ENCODE data around the gene SCARB1. TPM values are rescaled to one million over a fixed set of nuclear protein-coding genes. Genes with fewer than 3 reads are reported as not detected.
A peak's percentile ranks its signal among the peaks of the same experiment; 100 is the strongest.

Gene SCARB1
- total and polyA plus RNA-seq, 9 of the 15 experiments (the other 6 are each of a cell fraction or from before 2014, with no cell fraction given): 0.56 to 157 (median 52.8) TPM

DNA sequence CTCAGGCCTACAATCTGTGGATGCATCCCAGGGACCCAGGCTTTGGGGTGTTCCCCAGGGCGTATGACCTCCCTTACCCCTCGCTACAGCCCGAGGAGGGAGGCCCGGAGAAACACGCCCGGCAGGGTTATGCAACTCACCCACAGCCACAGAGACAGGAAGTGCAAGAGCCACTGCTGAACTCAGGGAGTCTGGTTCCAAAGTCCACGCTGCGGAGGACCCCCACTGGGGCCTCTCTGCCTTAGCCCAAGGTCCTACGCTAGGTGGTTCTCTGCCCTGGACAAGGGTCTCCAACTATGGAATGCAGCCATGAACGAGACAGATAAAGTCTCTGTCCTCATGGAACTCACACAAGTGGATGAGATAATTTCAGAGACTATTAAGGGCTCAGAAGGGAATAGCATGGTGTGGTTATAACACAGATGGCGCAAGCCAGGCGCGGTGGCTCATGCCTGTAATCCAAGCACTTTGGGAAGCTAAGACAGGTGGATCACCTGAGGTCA lies 11.3 kb downstream of the SCARB1 start:
- no peaks in the 10 kb centered on the region for H3K9me3 ChIP-seq (replicated peaks; ENCODE audit: control insufficient read depth, insufficient read depth, low read depth, low read length)
- in situ Hi-C loops (cut with MboI) (no loop called here), intact Hi-C loops (cut with micrococcal nuclease) (no loop called here)
- peaks cover 28% of the 10 kb centered on the region for H4K20me1 ChIP-seq (replicated peaks; ENCODE audit: control insufficient read depth, insufficient read depth, low read length)
- H3K4me3 ChIP-seq: no peak overlapping the region
- WGBS (ENCODE audit: insufficient coverage, low coverage, missing lambda C conversion rate): 86% methylated on average over 13 of the region's 13 CpGs
- CTCF ChIA-PET (ENCODE audit: low intra/inter-chr PET ratio): no interaction called here
- DNase-seq (ENCODE audit: extremely low read depth in 1 of 4, low spot score in 3 of 4): no peak
- POLR2A ChIA-PET: interaction anchor here (2.2 kb wide), 1 partner anchor 10 kb away, joined by 7 read pairs; no protein-coding TSS in a partner anchor
- ATAC-seq: no peak
- H3K4me2 ChIP-seq (ENCODE audit: insufficient read depth, low read length): no peak overlapping the region
- peaks cover 86% of the 10 kb centered on the region for H3K79me2 ChIP-seq (ENCODE audit: control insufficient read depth, insufficient read depth, low read length)
- peaks cover 12% of the 10 kb centered on the region for H3K9me1 ChIP-seq (ENCODE audit: control insufficient read depth, insufficient read depth, low read length)
- no TSS peak for BruUV-seq (replicated peaks)
- TF ChIP-seq, protein P1, sequence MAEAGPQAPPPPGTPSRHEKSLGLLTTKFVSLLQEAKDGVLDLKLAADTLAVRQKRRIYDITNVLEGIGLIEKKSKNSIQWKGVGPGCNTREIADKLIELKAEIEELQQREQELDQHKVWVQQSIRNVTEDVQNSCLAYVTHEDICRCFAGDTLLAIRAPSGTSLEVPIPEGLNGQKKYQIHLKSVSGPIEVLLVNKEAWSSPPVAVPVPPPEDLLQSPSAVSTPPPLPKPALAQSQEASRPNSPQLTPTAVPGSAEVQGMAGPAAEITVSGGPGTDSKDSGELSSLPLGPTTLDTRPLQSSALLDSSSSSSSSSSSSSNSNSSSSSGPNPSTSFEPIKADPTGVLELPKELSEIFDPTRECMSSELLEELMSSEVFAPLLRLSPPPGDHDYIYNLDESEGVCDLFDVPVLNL (CRISPR knock-in tag; IDR thresholded peaks at IDR 0.05; ENCODE audit: low read depth): no peak
- TF ChIP-seq KLF1 (tag; IDR thresholded peaks at IDR 0.05) (no peak), NR3C1 (CRISPR knock-in tag; IDR thresholded peaks at IDR 0.05) (no peak), NFRKB (IDR thresholded peaks at IDR 0.05; ENCODE audit: low read depth) (no peak), HNRNPL (IDR thresholded peaks at IDR 0.05; ENCODE audit: low read depth, low read length) (no peak), SAFB2 (IDR thresholded peaks at IDR 0.05; ENCODE audit: borderline replicate concordance, low read depth, low read length, severe bottlenecking) (no peak), ZNF75A (CRISPR knock-in tag; IDR thresholded peaks at IDR 0.05) (no peak)
- TF ChIP-seq, protein P2, sequence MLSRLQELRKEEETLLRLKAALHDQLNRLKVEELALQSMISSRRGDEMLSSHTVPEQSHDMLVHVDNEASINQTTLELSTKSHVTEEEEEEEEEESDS (CRISPR knock-in tag; IDR thresholded peaks at IDR 0.05): no peak
- no peak overlapping the region for H3K27ac ChIP-seq (ENCODE audit: extremely low read depth, low read depth, low read length)
- H3K9ac ChIP-seq (ENCODE audit: insufficient read depth in 1 of 2, low read depth in 2 of 2, low read length in 2 of 2): peak overlapping the region in 1 of 2 experiments; percentile 65; a peak in 2 of 4 replicates
- peaks cover 83% of the 10 kb centered on the region; the same call in 2 of the 3 replicates for H3K36me3 ChIP-seq (ENCODE audit: control insufficient read depth, insufficient read depth, low read length)
- no peaks in the 10 kb centered on the region for H3K27me3 ChIP-seq (ENCODE audit: control insufficient read depth in 2 of 2, insufficient read depth in 2 of 2, low read length in 2 of 2)
- H2AFZ ChIP-seq (ENCODE audit: low read depth, low read length): no peak overlapping the region
- no peak for FAIRE-seq
- peaks cover 13 to 31% of the 10 kb centered on the region in 2 experiments for H3K4me1 ChIP-seq (replicated peaks in 1 of 2; ENCODE audit: control insufficient read depth in 2 of 2, insufficient read depth in 2 of 2, low read length in 2 of 2)
